ENCODE data around the gene UQCRC1.

The UQCRC1 gene

GRCh38 chr3:48609088-48610005, at the start of gene UQCRC1:
TSS of gene UQCRC1 (minus strand) at chr3:48609646. CDS start at chr3:48609620, 26 bp downstream.
- peak; percentile 85 to 88 for DNase-seq (ENCODE audit: low read depth in 1 of 2, low spot score in 1 of 2)

- DNase-seq (ENCODE audit: low read depth in 1 of 2, low spot score in 1 of 2) = no peak
Observed at GRCh38 chr3:48656841-48657281, 47.4 kb upstream of the UQCRC1 start.

GRCh38 chr3:48656061-48656840, 46.8 kb upstream of the UQCRC1 start:
- DNase-seq (ENCODE audit: low read depth in 1 of 2, low spot score in 1 of 2) = peak; percentile 73

GRCh38 chr3:48655606-48656005, 46.2 kb upstream of the UQCRC1 start:
- no peak for DNase-seq (ENCODE audit: low read depth in 1 of 2, low spot score in 1 of 2)

- no peak for DNase-seq (ENCODE audit: low read depth in 1 of 2, low spot score in 1 of 2)
Observed at GRCh38 chr3:48655063-48655462, 45.6 kb upstream of the UQCRC1 start.

GRCh38 chr3:48652923-48653715, 43.7 kb upstream of the UQCRC1 start:
- no peak for DNase-seq (ENCODE audit: low read depth in 1 of 2, low spot score in 1 of 2)

- DNase-seq (ENCODE audit: low read depth in 1 of 2, low spot score in 1 of 2) = no peak
Observed at GRCh38 chr3:48651771-48652170, 42.3 kb upstream of the UQCRC1 start.

- no peak for DNase-seq (ENCODE audit: low read depth in 1 of 2, low spot score in 1 of 2)
Observed at GRCh38 chr3:48650723-48651122, 41.3 kb upstream of the UQCRC1 start.

GRCh38 chr3:48648188-48648850, 38.9 kb upstream of the UQCRC1 start:
- DNase-seq (ENCODE audit: low read depth in 1 of 2, low spot score in 1 of 2) = no peak

- DNase-seq (ENCODE audit: low read depth in 1 of 2, low spot score in 1 of 2) = no peak
Observed at GRCh38 chr3:48647714-48648113, 38.3 kb upstream of the UQCRC1 start.

- no peak for DNase-seq (ENCODE audit: low read depth in 1 of 2, low spot score in 1 of 2)
Observed at GRCh38 chr3:48644898-48645760, 35.7 kb upstream of the UQCRC1 start.

- DNase-seq (ENCODE audit: low read depth in 1 of 2, low spot score in 1 of 2) = no peak
Observed at GRCh38 chr3:48642605-48643004, 33.2 kb upstream of the UQCRC1 start.

GRCh38 chr3:48641396-48641795, 31.9 kb upstream of the UQCRC1 start:
- DNase-seq (ENCODE audit: low read depth in 1 of 2, low spot score in 1 of 2) = no peak

GRCh38 chr3:48639944-48640606, 30.6 kb upstream of the UQCRC1 start:
- DNase-seq (ENCODE audit: low read depth in 1 of 2, low spot score in 1 of 2) = no peak

- no peak for DNase-seq (ENCODE audit: low read depth in 1 of 2, low spot score in 1 of 2)
Observed at GRCh38 chr3:48637305-48637704, 27.9 kb upstream of the UQCRC1 start.

GRCh38 chr3:48636149-48636655, 26.8 kb upstream of the UQCRC1 start:
- DNase-seq (ENCODE audit: low read depth in 1 of 2, low spot score in 1 of 2) = no peak

GRCh38 chr3:48635222-48636021, 26.0 kb upstream of the UQCRC1 start, which contains the start of gene SLC26A6:
TSS of gene SLC26A6 (minus strand) at chr3:48635461. CDS start at chr3:48635393, 68 bp downstream.
- DNase-seq (ENCODE audit: low read depth in 1 of 2, low spot score in 1 of 2) = peak; percentile 85 to 89

- peak; percentile 12 to 44 for DNase-seq (ENCODE audit: low read depth in 1 of 2, low spot score in 1 of 2)
Observed at GRCh38 chr3:48634661-48635221, 25.3 kb upstream of the UQCRC1 start.

Measured in activated CD4-positive, alpha-beta T cell treated with anti-CD3 and anti-CD28 coated beads, Interleukin-2, amount 50 U/mL, for 24 hours (primary cell).